HG02885 (cell line): ENCODE data around the gene PODXL2.

ENCODE experiments used
- ATAC-seq: cut with Tn5 transposase; IDR thresholded peaks from one replicate; pipeline ENCODE4 v1.9.1; 2021; ENCODE audit warnings: mild to moderate bottlenecking; ENCODE audit not compliant: unreplicated experiment, poor library complexity

PODXL2 gene

GRCh38 chr3:127716384-127716783 is 87.4 kb downstream of the PODXL2 start:
- ATAC-seq = no peak

- ATAC-seq = no peak
These were observed 88.6 kb downstream of the PODXL2 start for GRCh38 chr3:127717357-127718244.

GRCh38 chr3:127718245-127718915 is 89.4 kb downstream of the PODXL2 start:
- no peak for ATAC-seq

- no peak for ATAC-seq
These were observed 89.9 kb downstream of the PODXL2 start for GRCh38 chr3:127718916-127719290.

- no peak for ATAC-seq
These were observed 90.4 kb downstream of the PODXL2 start for GRCh38 chr3:127719369-127719768.

GRCh38 chr3:127720161-127720823 is 91.3 kb downstream of the PODXL2 start:
- ATAC-seq = no peak

- ATAC-seq = no peak
These were observed 92.3 kb downstream of the PODXL2 start for GRCh38 chr3:127720985-127721935.

GRCh38 chr3:127722091-127722784 is 93.3 kb downstream of the PODXL2 start:
- ATAC-seq = no peak
